Heart right ventricle (tissue), 16 donors: ENCODE results near the gene RPS24. TPM values are rescaled to one million over a fixed set of nuclear protein-coding genes. Genes with fewer than 3 reads are reported as not detected.
"Not testable (repeated sequence)": the region's sequence is repeated elsewhere in the genome, so short reads cannot be mapped to it uniquely, and the experiment has no call there.

ENCODE experiments used
- ATAC-seq, 8 donors: fragments of 200-7000 bp; cut with Tn5 transposase; one replicate each; pipeline ENCODE4 v1.9.1; 2020; ENCODE audit warnings: mild to moderate bottlenecking in 8 of 8, moderate library complexity in 8 of 8, moderate number of reproducible peaks in 1 of 8
- DNase-seq, 2 donors: peaks; one replicate each; pipeline ENCODE4 v3.0.0-alpha.2; 2020
- H3K27ac ChIP-seq, 10 donors: fragments of 200-600 bp; sonication (generic) in 2 of 10; one replicate each; pipeline versions ENCODE4 v1.5.0 to v1.8.0; 2020 to 2022; ENCODE audit warnings: mild to moderate bottlenecking in 3 of 10
- H3K27me3 ChIP-seq, 7 donors: fragments of 200-600 bp; one replicate each; pipeline ENCODE4 v1.8.0; 2021 to 2022; ENCODE audit warnings: mild to moderate bottlenecking in 2 of 7
- H3K36me3 ChIP-seq, 9 donors: fragments of 200-600 bp; sonication (generic) in 1 of 9; one replicate each; pipeline versions ENCODE4 v1.5.0 to v1.8.0; 2020 to 2022; ENCODE audit warnings: mild to moderate bottlenecking in 2 of 9
- H3K4me1 ChIP-seq, 9 donors: fragments of 200-600 bp; sonication (generic) in 1 of 9; one replicate each; pipeline versions ENCODE4 v1.5.0 to v1.8.0; 2020 to 2022; ENCODE audit warnings: mild to moderate bottlenecking in 4 of 9
- H3K4me3 ChIP-seq, 10 donors: fragments of 200-600 bp; sonication (generic) in 2 of 10; one replicate each; pipeline versions ENCODE4 v1.5.0 to v1.8.0; 2020 to 2022; ENCODE audit warnings: mild to moderate bottlenecking in 7 of 10, moderate library complexity in 2 of 10
- H3K9me3 ChIP-seq, 11 donors: fragments of 200-600 bp in 10 of 11; sonication (generic) in 2 of 11; one replicate each; pipeline versions ENCODE4 v1.5.0 to v1.8.0; 2013 to 2022; ENCODE audit warnings: mild to moderate bottlenecking in 2 of 11, control low read depth in 1 of 11, moderate library complexity in 1 of 11
- WGBS, 2 donors: extraction: QIAGEN DNeasy Blood & Tissue Kit; methylation state at CpG; one replicate each; pipeline ENCODE4 v1.1.7; 2013; ENCODE audit warnings: inconsistent platforms in 1 of 2; 5-methylcytosine and 5-hydroxymethylcytosine counted together
- intact Hi-C, 10 donors: fragments of 100-400 bp; cut with DNase I; formaldehyde crosslinking; loops; one replicate each; pipeline versions ENCODE4 v1.11.1 to v1.14.2; 2022
- polyA plus RNA-seq, 2 donors: library from polyadenylated mRNA; stranded (reverse); fragments of 200-250 nt; gene quantifications; one replicate each; pipeline ENCODE4 v1.2.3, GENCODE V29; 2013
- total RNA-seq, 10 donors: library from RNA; stranded (reverse); fragmentation: NEBNext Ultra II Directional in 3 of 10; extraction: Animal tissue kit (Norgen Biotek cat#: 25700) in 3 of 10; gene quantifications; one replicate each; pipeline versions ENCODE4 v1.2.1 to v1.2.4, GENCODE V29; 2021 to 2023
- TF ChIP-seq, protein P1 (sequence below), 9 donors: fragments of 200-600 bp; sonication (generic) in 2 of 9; IDR thresholded peaks; one replicate each; pipeline versions ENCODE4 v1.5.0 to v1.8.0; 2021 to 2022; ENCODE audit warnings: antibody characterized with exemption in 9 of 9, mild to moderate bottlenecking in 5 of 9, moderate library complexity in 1 of 9
- donor health status: Arrhythmogenic right ventricular cardiomyopathy.
- donor health status: ischemic (EF 13 %, LVEDD 7.1; RV severe dilation, severe dysfunction).
- donor health status: healthy with polysubstance abuse.
- donor health status: DM: no; HTN: yes; CAD: no.
- donor health status: DM: no; HTN: no; CAD: no.
- donor health status: ischemic (EF 25% LVEDD 6.9; RV normal size, moderate dysfunction).
- donor health status: ischemic (EF 25% LVEDD 5.7; RV mildly dilated, moderate dysfunction).
- donor health status: healthy.
- donor health status: DM: yes; HTN: yes; CAD: no.
- donor health status: Ischemic cardiomyopathy.
- donor health status: ischemic (EF 35%, LVEDD 5.7; RV mildly dilated, moderate dysfunction).
- donor health status: nonischemic (EF 11% LVEDD 7.7; RV severe dilation, severe dysfunction).
- donor health status: DM: yes; HTN: yes; CAD: no.
- donor health status: PGD.
- donor health status: ischemic (EF 29% LVEDD 5.4; RV normal size, mild dysfunction).
- donor health status: nonischemic (EF 23%, LVEDD 6.1; RV moderate dilation, normal function).

Gene RPS24
- total and polyA plus RNA-seq, 12 donors: 568 to 4,355 (median 813) TPM

DNA sequence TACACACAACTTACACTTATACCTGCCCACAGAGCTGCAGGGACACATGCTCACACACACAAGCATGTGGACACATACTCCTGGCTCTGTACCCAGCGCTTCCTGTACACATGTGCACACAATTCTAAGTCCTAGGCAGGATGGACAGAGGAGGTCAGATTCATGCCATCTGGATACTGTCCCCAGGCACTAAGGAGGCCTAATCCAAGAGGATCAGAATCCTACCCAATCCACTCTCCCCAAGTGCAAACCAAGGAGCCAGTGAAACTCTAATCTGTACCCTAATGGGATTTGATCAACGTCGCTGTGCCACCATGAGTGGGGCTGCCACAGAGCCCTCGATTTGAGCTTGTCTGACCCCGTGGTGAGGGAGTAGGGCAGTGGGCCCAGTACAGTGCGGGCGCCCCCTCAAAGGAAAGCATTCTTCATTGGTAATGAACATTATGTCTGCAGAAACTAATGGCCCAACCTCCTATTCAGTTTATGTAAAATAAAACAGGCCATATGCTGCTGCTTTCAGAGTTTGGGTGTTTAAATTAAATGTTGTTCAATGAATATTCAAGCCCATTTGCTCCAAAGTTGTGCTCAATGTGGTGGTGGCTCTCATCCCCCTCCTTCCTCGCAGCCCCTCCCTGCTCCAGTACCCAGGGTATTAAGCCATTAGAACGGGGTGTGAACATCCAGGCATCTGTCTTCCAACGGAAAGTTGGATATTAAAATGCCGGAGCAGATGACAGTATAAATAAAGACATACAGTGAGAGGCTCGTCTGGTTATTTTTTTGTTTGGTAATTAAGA is 26.4 kb downstream of the RPS24 start:
- Histone ChIP-seq H3K27ac (no peak overlapping the region), H3K9me3 (no peaks in the 10 kb centered on the region), H3K27me3 (no peaks in the 10 kb centered on the region), H3K4me3 (no peak overlapping the region), H3K36me3 (no peaks in the 10 kb centered on the region), H3K4me1 (no peaks in the 10 kb centered on the region)
- ATAC-seq (no peak), DNase-seq (no peak)
- 88 to 89% methylated on average over 12 of the region's 12 CpGs for WGBS, 2 donors
- TF ChIP-seq, protein P1, sequence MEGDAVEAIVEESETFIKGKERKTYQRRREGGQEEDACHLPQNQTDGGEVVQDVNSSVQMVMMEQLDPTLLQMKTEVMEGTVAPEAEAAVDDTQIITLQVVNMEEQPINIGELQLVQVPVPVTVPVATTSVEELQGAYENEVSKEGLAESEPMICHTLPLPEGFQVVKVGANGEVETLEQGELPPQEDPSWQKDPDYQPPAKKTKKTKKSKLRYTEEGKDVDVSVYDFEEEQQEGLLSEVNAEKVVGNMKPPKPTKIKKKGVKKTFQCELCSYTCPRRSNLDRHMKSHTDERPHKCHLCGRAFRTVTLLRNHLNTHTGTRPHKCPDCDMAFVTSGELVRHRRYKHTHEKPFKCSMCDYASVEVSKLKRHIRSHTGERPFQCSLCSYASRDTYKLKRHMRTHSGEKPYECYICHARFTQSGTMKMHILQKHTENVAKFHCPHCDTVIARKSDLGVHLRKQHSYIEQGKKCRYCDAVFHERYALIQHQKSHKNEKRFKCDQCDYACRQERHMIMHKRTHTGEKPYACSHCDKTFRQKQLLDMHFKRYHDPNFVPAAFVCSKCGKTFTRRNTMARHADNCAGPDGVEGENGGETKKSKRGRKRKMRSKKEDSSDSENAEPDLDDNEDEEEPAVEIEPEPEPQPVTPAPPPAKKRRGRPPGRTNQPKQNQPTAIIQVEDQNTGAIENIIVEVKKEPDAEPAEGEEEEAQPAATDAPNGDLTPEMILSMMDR (IDR thresholded peaks at IDR 0.05): no peak
- intact Hi-C loops: loop anchor here in 3 of 10 donors (10.0 kb wide), 3 partner anchors 235 to 595 kb away; no protein-coding TSS in a partner anchor

- DNase-seq (no peak), ATAC-seq (no peak)
- Histone ChIP-seq H3K9me3 (no peaks in the 10 kb centered on the region), H3K27me3 (no peaks in the 10 kb centered on the region), H3K4me3 (no peak overlapping the region), H3K4me1 (no peaks in the 10 kb centered on the region), H3K36me3 (no peaks in the 10 kb centered on the region), H3K27ac (no peak overlapping the region)
- 70 to 79% methylated on average over 5 of the region's 5 CpGs for WGBS, 2 donors
- intact Hi-C loops: no loop called here
- TF ChIP-seq, protein P1 (IDR thresholded peaks at IDR 0.05): no peak
Measured at GRCh38 chr10:78062296-78062695, 28.6 kb downstream of the RPS24 start.

DNA sequence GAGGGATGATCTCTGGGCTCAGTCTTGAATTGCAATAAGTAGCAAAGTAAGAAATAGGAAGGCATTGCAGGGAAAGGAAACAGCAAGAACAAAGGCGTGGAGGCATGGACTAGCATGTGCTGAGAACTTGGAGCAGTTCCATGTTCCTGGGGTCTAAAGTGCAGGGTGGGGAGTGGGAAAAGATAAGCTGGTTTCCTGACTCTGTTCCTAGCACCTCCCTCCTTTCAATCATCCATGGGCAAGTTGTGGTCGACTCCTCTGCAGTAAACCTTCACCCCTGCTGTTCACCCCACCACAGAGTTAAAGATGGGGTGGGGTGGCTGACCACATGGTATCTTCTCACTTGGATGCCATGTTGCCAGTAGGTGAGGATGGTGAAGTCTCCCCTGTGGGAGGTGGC is 29.6 kb downstream of the RPS24 start:
- no peak overlapping the region for H3K27ac ChIP-seq
- WGBS, 2 donors: 58 to 63% methylated on average over 2 of the region's 2 CpGs
- no peaks in the 10 kb centered on the region for H3K4me1 ChIP-seq
- TF ChIP-seq, protein P1 (IDR thresholded peaks at IDR 0.05): no peak
- ATAC-seq (no peak), DNase-seq (no peak)
- intact Hi-C loops: no loop called here
- H3K27me3 ChIP-seq: no peaks in the 10 kb centered on the region
- H3K36me3 ChIP-seq: no peaks in the 10 kb centered on the region
- H3K4me3 ChIP-seq: no peak overlapping the region
- H3K9me3 ChIP-seq: no peaks in the 10 kb centered on the region

GRCh38 chr10:78064919-78065318 is 31.3 kb downstream of the RPS24 start:
- intact Hi-C loops, H3K9me3 ChIP-seq, H3K27me3 ChIP-seq, H3K4me1 ChIP-seq, ATAC-seq, DNase-seq, H3K36me3 ChIP-seq, H3K4me3 ChIP-seq, H3K27ac ChIP-seq: not testable (repeated sequence)
- no CpG with 5 or more reads among the region's 2 CpGs for WGBS, 2 donors

- Histone ChIP-seq H3K36me3 (no peaks in the 10 kb centered on the region), H3K27ac (no peak overlapping the region), H3K4me1 (no peaks in the 10 kb centered on the region), H3K4me3 (no peak overlapping the region), H3K9me3 (no peaks in the 10 kb centered on the region), H3K27me3 (no peaks in the 10 kb centered on the region)
- intact Hi-C loops: no loop called here
- 77 to 83% methylated on average over 2 of the region's 2 CpGs for WGBS, 2 donors
- no peak for DNase-seq
- TF ChIP-seq, protein P1 (IDR thresholded peaks at IDR 0.05): no peak
- no peak for ATAC-seq
Measured at GRCh38 chr10:78065611-78066010, 31.9 kb downstream of the RPS24 start.
